Thyroid gland (tissue), 4 donors: Measurements from ENCODE around the gene C2orf92.

Experiments used
- POLR2A ChIP-seq, 2 donors: fragments of 450-650 bp; IDR thresholded peaks; one replicate each; pipeline ENCODE4 v1.6.1; 2017; ENCODE audit warnings: antibody characterized with exemption in 2 of 2, mild to moderate bottlenecking in 2 of 2, moderate library complexity in 1 of 2
- TF ChIP-seq, protein P1 (sequence below), 6 experiments: fragments of 200-600 bp in 3 of 6; fragments of 450-650 bp in 3 of 6; sonication (generic) in 3 of 6; IDR thresholded peaks; one replicate each; pipeline ENCODE4 v1.5.1; 2016 to 2019; ENCODE audit warnings: antibody characterized with exemption in 6 of 6, mild to moderate bottlenecking in 2 of 6, inconsistent platforms in 1 of 6, moderate library complexity in 1 of 6

DNA sequence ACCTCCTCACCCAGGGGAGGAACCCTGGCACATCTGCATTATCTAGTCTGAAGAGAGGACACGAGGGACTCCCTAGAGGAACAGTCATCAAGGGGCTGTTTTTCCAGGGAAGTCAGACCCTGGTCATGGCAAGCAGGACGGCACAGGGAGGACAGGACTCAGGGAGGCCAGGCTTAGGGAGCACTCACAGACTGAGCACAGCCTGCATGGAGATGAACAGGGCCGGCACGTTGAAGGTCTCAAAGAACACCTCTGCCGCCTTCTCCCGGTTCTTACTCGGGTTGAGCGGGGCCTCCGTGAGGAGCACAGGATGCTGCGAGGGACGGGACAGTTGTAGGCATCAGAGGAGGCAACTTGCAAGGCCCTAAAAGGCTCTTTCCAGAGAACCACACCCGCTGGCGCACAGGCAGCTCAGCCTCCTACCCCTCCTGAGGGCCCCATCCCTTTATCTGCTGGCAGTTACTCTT lies 10.8 kb upstream of the C2orf92 start:
- TF ChIP-seq, protein P1, sequence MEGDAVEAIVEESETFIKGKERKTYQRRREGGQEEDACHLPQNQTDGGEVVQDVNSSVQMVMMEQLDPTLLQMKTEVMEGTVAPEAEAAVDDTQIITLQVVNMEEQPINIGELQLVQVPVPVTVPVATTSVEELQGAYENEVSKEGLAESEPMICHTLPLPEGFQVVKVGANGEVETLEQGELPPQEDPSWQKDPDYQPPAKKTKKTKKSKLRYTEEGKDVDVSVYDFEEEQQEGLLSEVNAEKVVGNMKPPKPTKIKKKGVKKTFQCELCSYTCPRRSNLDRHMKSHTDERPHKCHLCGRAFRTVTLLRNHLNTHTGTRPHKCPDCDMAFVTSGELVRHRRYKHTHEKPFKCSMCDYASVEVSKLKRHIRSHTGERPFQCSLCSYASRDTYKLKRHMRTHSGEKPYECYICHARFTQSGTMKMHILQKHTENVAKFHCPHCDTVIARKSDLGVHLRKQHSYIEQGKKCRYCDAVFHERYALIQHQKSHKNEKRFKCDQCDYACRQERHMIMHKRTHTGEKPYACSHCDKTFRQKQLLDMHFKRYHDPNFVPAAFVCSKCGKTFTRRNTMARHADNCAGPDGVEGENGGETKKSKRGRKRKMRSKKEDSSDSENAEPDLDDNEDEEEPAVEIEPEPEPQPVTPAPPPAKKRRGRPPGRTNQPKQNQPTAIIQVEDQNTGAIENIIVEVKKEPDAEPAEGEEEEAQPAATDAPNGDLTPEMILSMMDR (IDR thresholded peaks at IDR 0.05) = no peak
- no peak for TF ChIP-seq POLR2A (IDR thresholded peaks at IDR 0.05)
